Prostate gland (tissue), 2 donors: Measurements from ENCODE around the gene ATAD1. TPM values are rescaled to one million over a fixed set of nuclear protein-coding genes. Genes with fewer than 3 reads are reported as not detected.
"Not testable (repeated sequence)": the region's sequence is repeated elsewhere in the genome, so short reads cannot be mapped to it uniquely, and the experiment has no call there.

Experiments
- DNase-seq: peaks from one replicate; pipeline ENCODE4 v3.0.0-alpha.2; 2019; ENCODE audit warnings: low spot score
- H3K27ac ChIP-seq, 2 donors: fragments of 200-600 bp; sonication (generic); 2 replicates each; pipeline ENCODE4 v1.5.1; 2017 to 2019
- H3K27me3 ChIP-seq: fragments of 200-600 bp; sonication (generic); replicated peaks from 2 replicates; pipeline ENCODE4 v1.5.1; 2019; ENCODE audit not compliant: insufficient read depth
- H3K36me3 ChIP-seq, 2 donors: fragments of 200-600 bp; sonication (generic); 1 replicate in 1 of 2; 2 replicates in 1 of 2; pipeline versions ENCODE4 v1.5.1 to v1.8.1; 2017 to 2019
- H3K4me1 ChIP-seq: fragments of 200-600 bp; sonication (generic); replicated peaks from 2 replicates; pipeline ENCODE4 v1.5.1; 2019
- H3K4me3 ChIP-seq, 2 donors: fragments of 200-600 bp; sonication (generic); 2 replicates each; pipeline ENCODE4 v1.5.1; 2017 to 2019
- H3K9me3 ChIP-seq: fragments of 200-600 bp; sonication (generic); 2 replicates; pipeline ENCODE4 v1.5.1; 2017
- POLR2A ChIP-seq: fragments of 450-650 bp; IDR thresholded peaks from one replicate; pipeline ENCODE4 v1.6.1; 2016; ENCODE audit warnings: antibody characterized with exemption, mild to moderate bottlenecking
- POLR2AphosphoS5 ChIP-seq: sonication (generic); formaldehyde crosslinking; IDR thresholded peaks from one replicate; pipeline ENCODE4 v1.6.1; 2017; ENCODE audit warnings: antibody characterized with exemption
- WGBS: methylation state at CpG from one replicate; pipeline ENCODE4 v1.1.5; 2018; 5-methylcytosine and 5-hydroxymethylcytosine counted together
- intact Hi-C: fragments of 100-400 bp; cut with DNase I; formaldehyde crosslinking; loops from one replicate; pipeline ENCODE4 v1.14.2; 2022
- total RNA-seq, 2 donors: library from RNA; depleted of rRNA; stranded (reverse); fragments of >200 nt; gene quantifications; one replicate each; pipeline ENCODE4 v1.1.0, GENCODE V29; 2016
- TF ChIP-seq, protein P1 (sequence below), 4 experiments: fragments of 200-600 bp in 2 of 4; fragments of 450-650 bp in 2 of 4; sonication (generic) in 2 of 4; IDR thresholded peaks; 1 replicate in 3 of 4; 2 replicates in 1 of 4; pipeline ENCODE4 v1.5.1; 2016 to 2019; ENCODE audit warnings: antibody characterized with exemption in 4 of 4, mild to moderate bottlenecking in 2 of 4, moderate library complexity in 2 of 4

Gene ATAD1
- total RNA-seq, 2 donors from 2014 or later, result 50.2 to 59.6 TPM

GRCh38 chr10:87841186-87841585 is 23.2 kb upstream of the ATAD1 start:
- intact Hi-C loops, result no loop called here
- TF ChIP-seq POLR2A (no peak), POLR2AphosphoS5 (no peak)
- TF ChIP-seq, protein P1, sequence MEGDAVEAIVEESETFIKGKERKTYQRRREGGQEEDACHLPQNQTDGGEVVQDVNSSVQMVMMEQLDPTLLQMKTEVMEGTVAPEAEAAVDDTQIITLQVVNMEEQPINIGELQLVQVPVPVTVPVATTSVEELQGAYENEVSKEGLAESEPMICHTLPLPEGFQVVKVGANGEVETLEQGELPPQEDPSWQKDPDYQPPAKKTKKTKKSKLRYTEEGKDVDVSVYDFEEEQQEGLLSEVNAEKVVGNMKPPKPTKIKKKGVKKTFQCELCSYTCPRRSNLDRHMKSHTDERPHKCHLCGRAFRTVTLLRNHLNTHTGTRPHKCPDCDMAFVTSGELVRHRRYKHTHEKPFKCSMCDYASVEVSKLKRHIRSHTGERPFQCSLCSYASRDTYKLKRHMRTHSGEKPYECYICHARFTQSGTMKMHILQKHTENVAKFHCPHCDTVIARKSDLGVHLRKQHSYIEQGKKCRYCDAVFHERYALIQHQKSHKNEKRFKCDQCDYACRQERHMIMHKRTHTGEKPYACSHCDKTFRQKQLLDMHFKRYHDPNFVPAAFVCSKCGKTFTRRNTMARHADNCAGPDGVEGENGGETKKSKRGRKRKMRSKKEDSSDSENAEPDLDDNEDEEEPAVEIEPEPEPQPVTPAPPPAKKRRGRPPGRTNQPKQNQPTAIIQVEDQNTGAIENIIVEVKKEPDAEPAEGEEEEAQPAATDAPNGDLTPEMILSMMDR (IDR thresholded peaks at IDR 0.05), result no peak
- H3K27me3 ChIP-seq, result no peaks in the 10 kb centered on the region
- no peak overlapping the region for H3K27ac ChIP-seq
- H3K4me1 ChIP-seq, result no peaks in the 10 kb centered on the region
- 87% methylated on average over 3 of the region's 3 CpGs for WGBS
- no peaks in the 10 kb centered on the region for H3K9me3 ChIP-seq
- no peak overlapping the region for H3K4me3 ChIP-seq
- DNase-seq, result no peak
- H3K36me3 ChIP-seq, result no peaks in the 10 kb centered on the region

- Histone ChIP-seq H3K9me3 (no peaks in the 10 kb centered on the region), H3K27me3 (no peaks in the 10 kb centered on the region), H3K4me3 (no peak overlapping the region), H3K36me3 (no peaks in the 10 kb centered on the region), H3K27ac (no peak overlapping the region), H3K4me1 (no peaks in the 10 kb centered on the region)
- 75% methylated on average over 2 of the region's 2 CpGs for WGBS
- intact Hi-C loops, result no loop called here
- DNase-seq, result no peak
- no peak for TF ChIP-seq POLR2A
- TF ChIP-seq, protein P1 (IDR thresholded peaks at IDR 0.05), result no peak
- no peak for TF ChIP-seq POLR2AphosphoS5
Measured at GRCh38 chr10:87838650-87839049, 20.6 kb upstream of the ATAD1 start.

GRCh38 chr10:87837445-87837844 is 19.4 kb upstream of the ATAD1 start:
- H3K4me1 ChIP-seq, result no peaks in the 10 kb centered on the region
- H3K4me3 ChIP-seq, result no peak overlapping the region
- TF ChIP-seq, protein P1 (IDR thresholded peaks at IDR 0.05), result no peak
- TF ChIP-seq POLR2A (no peak), POLR2AphosphoS5 (no peak)
- H3K27me3 ChIP-seq, result no peaks in the 10 kb centered on the region
- no peak overlapping the region for H3K27ac ChIP-seq
- no peaks in the 10 kb centered on the region for H3K9me3 ChIP-seq
- H3K36me3 ChIP-seq, result no peaks in the 10 kb centered on the region
- intact Hi-C loops, result no loop called here
- DNase-seq, result no peak

DNA sequence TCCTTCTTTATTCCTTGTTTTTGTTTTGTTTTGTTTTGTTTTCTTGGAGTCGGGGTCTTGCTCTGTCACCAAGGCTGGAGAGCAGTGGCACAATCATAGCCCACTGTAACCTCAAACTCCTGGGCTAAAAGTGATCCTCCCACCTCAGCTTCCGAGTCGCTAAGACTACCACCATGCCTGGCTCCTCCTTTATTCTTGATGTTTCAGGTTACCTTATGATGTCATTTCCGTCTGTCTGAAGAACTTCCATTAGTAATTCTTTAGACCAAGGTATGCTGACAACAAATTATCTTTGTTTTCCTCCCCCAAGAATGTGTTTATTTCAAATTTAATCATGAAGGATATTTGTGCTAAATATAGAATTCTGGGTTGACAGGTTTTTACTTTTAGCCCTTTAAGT is 18.1 kb upstream of the ATAD1 start:
- Histone ChIP-seq H3K36me3 (no peaks in the 10 kb centered on the region), H3K4me1 (no peaks in the 10 kb centered on the region), H3K9me3 (no peaks in the 10 kb centered on the region), H3K27me3 (no peaks in the 10 kb centered on the region), H3K27ac (no peak overlapping the region), H3K4me3 (no peak overlapping the region)
- no peak for DNase-seq
- 95% methylated on average over 4 of the region's 4 CpGs for WGBS
- intact Hi-C loops, result no loop called here
- TF ChIP-seq, protein P1 (IDR thresholded peaks at IDR 0.05), result no peak
- TF ChIP-seq POLR2A, result no peak

- intact Hi-C loops, result no loop called here
- Histone ChIP-seq H3K36me3 (no peaks in the 10 kb centered on the region), H3K27ac (no peak overlapping the region), H3K9me3 (no peaks in the 10 kb centered on the region), H3K27me3 (no peaks in the 10 kb centered on the region), H3K4me1 (no peaks in the 10 kb centered on the region), H3K4me3 (no peak overlapping the region)
- DNase-seq, result no peak
- TF ChIP-seq, protein P1 (IDR thresholded peaks at IDR 0.05), result no peak
- TF ChIP-seq POLR2A (no peak), POLR2AphosphoS5 (no peak)
Measured at GRCh38 chr10:87829986-87830729, 12.1 kb upstream of the ATAD1 start.

DNA sequence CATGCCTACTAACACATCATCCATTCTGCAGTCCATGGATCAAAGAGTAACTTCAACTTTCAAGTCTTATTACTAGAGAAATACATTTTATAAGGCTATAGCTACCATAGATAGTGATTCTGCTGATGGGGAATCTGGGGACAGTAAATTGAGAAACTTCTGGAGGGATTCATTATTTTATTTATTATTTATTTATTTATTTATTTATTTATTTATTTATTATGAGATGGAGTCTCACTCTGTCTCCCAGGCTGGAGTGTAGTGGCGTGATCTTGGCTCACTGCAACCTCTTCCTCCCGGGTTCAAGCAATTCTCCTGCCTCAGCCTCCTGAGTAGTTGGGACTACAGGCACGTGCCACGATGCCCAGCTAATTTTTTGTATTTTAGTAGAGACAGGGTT is 11.0 kb upstream of the ATAD1 start:
- H3K27me3 ChIP-seq, H3K4me1 ChIP-seq, H3K9me3 ChIP-seq, H3K36me3 ChIP-seq, H3K4me3 ChIP-seq, DNase-seq, H3K27ac ChIP-seq, intact Hi-C loops: not testable (repeated sequence)
- 94% methylated on average over 4 of the region's 4 CpGs for WGBS
